H1 (cell line): ENCODE results near the gene DSCAM. TPM values are rescaled to one million over a fixed set of nuclear protein-coding genes. Genes with fewer than 3 reads are reported as not detected.

Experiments
- CTCF ChIA-PET: fragments of 300-600 bp; sonication (Branson Sonifier 250); formaldehyde crosslinking; loops from one replicate; lab custom pipeline; 2021; ENCODE audit not compliant: partially characterized antibody; lab: Charles Lee
- POLR2A ChIA-PET: fragments of 300-600 bp; sonication (Branson Sonifier 250); formaldehyde crosslinking; loops from one replicate; lab custom pipeline; 2021; ENCODE audit warnings: inconsistent platforms; ENCODE audit not compliant: partially characterized antibody; lab: Charles Lee
- DNase-seq, 2 experiments: peaks; one replicate each; pipeline versions ENCODE4 v3.0.0 to v3.0.0-alpha.2; 2010 to 2022; ENCODE audit warnings: low spot score in 2 of 2, low read depth in 1 of 2, mixed read lengths in 1 of 2
- FAIRE-seq: peaks from 2 replicates; lab custom pipeline; 2011; peaks lifted over from hg19 to GRCh38; lab: Jason Lieb, UNC
- H2AFZ ChIP-seq: 2 replicates; pipeline ENCODE4 v1.8.1; 2012; ENCODE audit warnings: low read length, inconsistent platforms
- H2AK5ac ChIP-seq: 2 replicates; pipeline ENCODE4 v1.6.1; 2013; ENCODE audit warnings: low read depth, low read length
- H2BK120ac ChIP-seq: replicated peaks from 2 replicates; pipeline ENCODE3; 2013; ENCODE audit warnings: low read depth, low read length, inconsistent platforms
- H2BK12ac ChIP-seq: 2 replicates; pipeline ENCODE4 v1.6.1; 2013; ENCODE audit warnings: low read depth, low read length
- H2BK15ac ChIP-seq: 2 replicates; pipeline ENCODE4 v1.6.1; 2013; ENCODE audit warnings: low read length
- H2BK20ac ChIP-seq: 2 replicates; pipeline ENCODE4 v1.6.1; 2013; ENCODE audit warnings: low read length
- H2BK5ac ChIP-seq: 2 replicates; pipeline ENCODE4 v1.6.1; 2013; ENCODE audit warnings: low read depth, low read length
- H3K14ac ChIP-seq: 2 replicates; pipeline ENCODE4 v1.6.1; 2013; ENCODE audit warnings: inconsistent platforms; ENCODE audit not compliant: insufficient read length
- H3K18ac ChIP-seq: 2 replicates; pipeline ENCODE4 v1.6.1; 2013; ENCODE audit warnings: low read length; ENCODE audit errors: extremely low read depth
- H3K23ac ChIP-seq: 2 replicates; pipeline ENCODE4 v1.6.1; 2013; ENCODE audit warnings: inconsistent platforms; ENCODE audit not compliant: insufficient read length
- H3K23me2 ChIP-seq: 2 replicates; pipeline ENCODE4 v1.6.1; 2013; ENCODE audit warnings: low read depth, low read length
- H3K27ac ChIP-seq: 2 replicates; pipeline ENCODE4 v1.6.1; 2011; ENCODE audit warnings: low read depth, low read length, inconsistent platforms
- H3K27me3 ChIP-seq, 4 experiments: replicated peaks in 1 of 4; 1 replicate in 1 of 4; 2 replicates in 3 of 4; pipeline versions ENCODE4 v1.6.1 to v1.8.1; 2011 to 2013; ENCODE audit warnings: low read length in 3 of 4, mild to moderate bottlenecking in 3 of 4, inconsistent platforms in 2 of 4, mixed read lengths in 2 of 4, moderate library complexity in 1 of 4; ENCODE audit not compliant: control insufficient read depth in 3 of 4, insufficient read depth in 3 of 4; ENCODE audit errors: extremely low read depth in 1 of 4
- H3K36me3 ChIP-seq, 4 experiments: 2 replicates each; pipeline versions ENCODE4 v1.6.1 to v1.8.1; 2011 to 2013; ENCODE audit warnings: mild to moderate bottlenecking in 4 of 4, low read length in 3 of 4, moderate library complexity in 2 of 4, control low read depth in 1 of 4, inconsistent platforms in 1 of 4; ENCODE audit not compliant: insufficient read depth in 4 of 4, control insufficient read depth in 2 of 4
- H3K4ac ChIP-seq: replicated peaks from 2 replicates; pipeline ENCODE3; 2013; ENCODE audit warnings: low read length, low read depth, mixed read lengths, inconsistent platforms; ENCODE audit not compliant: insufficient read length
- H3K4me1 ChIP-seq, 4 experiments: replicated peaks in 1 of 4; 1 replicate in 1 of 4; 2 replicates in 3 of 4; pipeline versions ENCODE4 v1.6.1 to v1.8.1; 2011 to 2013; ENCODE audit warnings: low read length in 3 of 4, inconsistent platforms in 2 of 4, mixed read lengths in 1 of 4; ENCODE audit not compliant: insufficient read depth in 4 of 4, control insufficient read depth in 3 of 4
- H3K4me2 ChIP-seq, 2 experiments: 2 replicates each; pipeline versions ENCODE4 v1.6.1 to v1.8.1; 2011 to 2013; ENCODE audit warnings: low read depth in 2 of 2, low read length in 2 of 2, control low read depth in 1 of 2, inconsistent platforms in 1 of 2, mild to moderate bottlenecking in 1 of 2; ENCODE audit not compliant: insufficient read depth in 1 of 2
- H3K4me3 ChIP-seq, 4 experiments: fragments of 200-600, 300-600 bp in 1 of 4; sonication (generic), shearing (Covaris generic), sonication (Bioruptor Twin) in 1 of 4; 2 replicates each; pipeline versions ENCODE4 v1.5.1 to v1.8.1; 2011 to 2016; ENCODE audit warnings: low read length in 4 of 4, low read depth in 3 of 4, control low read depth in 2 of 4, inconsistent platforms in 2 of 4, mild to moderate bottlenecking in 2 of 4, mixed read lengths in 1 of 4, moderate library complexity in 1 of 4; ENCODE audit not compliant: insufficient read depth in 2 of 4; ENCODE audit errors: extremely low read depth in 1 of 4
- H3K56ac ChIP-seq: replicated peaks from 2 replicates; pipeline ENCODE3; 2013; ENCODE audit warnings: low read depth, mild to moderate bottlenecking, mixed read lengths, low read length, inconsistent platforms; ENCODE audit not compliant: insufficient read length
- H3K79me1 ChIP-seq: 2 replicates; pipeline ENCODE4 v1.6.1; 2013; ENCODE audit warnings: low read depth, low read length, control low read depth
- H3K79me2 ChIP-seq, 2 experiments: 2 replicates each; pipeline versions ENCODE4 v1.6.1 to v1.8.1; 2012 to 2013; ENCODE audit warnings: low read length in 2 of 2, mild to moderate bottlenecking in 2 of 2, inconsistent platforms in 1 of 2; ENCODE audit not compliant: insufficient read depth in 2 of 2, control insufficient read depth in 1 of 2
- H3K9ac ChIP-seq, 4 experiments: replicated peaks in 1 of 4; 1 replicate in 1 of 4; 2 replicates in 3 of 4; pipeline versions ENCODE4 v1.6.1 to v1.8.1; 2011 to 2013; ENCODE audit warnings: low read depth in 3 of 4, low read length in 3 of 4, control low read depth in 2 of 4, mild to moderate bottlenecking in 2 of 4, moderate library complexity in 2 of 4, inconsistent platforms in 1 of 4; ENCODE audit errors: extremely low read depth in 1 of 4
- H3K9me3 ChIP-seq, 2 experiments: 2 replicates each; pipeline versions ENCODE4 v1.6.1 to v1.8.1; 2012 to 2013; ENCODE audit warnings: mild to moderate bottlenecking in 2 of 2, moderate library complexity in 2 of 2, control low read depth in 1 of 2, inconsistent platforms in 1 of 2, low read depth in 1 of 2, low read length in 1 of 2, mixed read lengths in 1 of 2; ENCODE audit not compliant: insufficient read depth in 2 of 2
- H4K20me1 ChIP-seq, 2 experiments: replicated peaks in 1 of 2; 2 replicates each; pipeline versions ENCODE3 to v1.8.1; 2011 to 2013; ENCODE audit warnings: inconsistent platforms in 2 of 2, low read length in 2 of 2, mild to moderate bottlenecking in 1 of 2; ENCODE audit not compliant: insufficient read depth in 2 of 2, control insufficient read depth in 1 of 2
- H4K5ac ChIP-seq: 2 replicates; pipeline ENCODE4 v1.6.1; 2013; ENCODE audit warnings: low read length, low read depth, mixed read lengths, inconsistent platforms; ENCODE audit not compliant: insufficient read length
- H4K8ac ChIP-seq: 2 replicates; pipeline ENCODE4 v1.8.0; 2013; ENCODE audit warnings: mild to moderate bottlenecking, moderate library complexity, low read length, inconsistent platforms; ENCODE audit not compliant: insufficient read depth; ENCODE audit errors: extremely low read depth
- H4K91ac ChIP-seq: replicated peaks from 2 replicates; pipeline ENCODE3; 2013; ENCODE audit warnings: low read length, mixed read lengths, inconsistent platforms; ENCODE audit not compliant: insufficient read length
- POLR2AphosphoS5 ChIP-seq: IDR thresholded peaks from 2 replicates; pipeline ENCODE4 v1.6.1; 2011; ENCODE audit warnings: low read depth, low read length
- WGBS, 2 experiments: shearing (Covaris generic) in 1 of 2; methylation state at CpG; one replicate each; pipeline versions ENCODE4 v1.1.6 to v1.1.7; 2013 to 2015; ENCODE audit warnings: low lambda C conversion rate in 2 of 2, mixed read lengths in 2 of 2, inconsistent platforms in 1 of 2, low coverage in 1 of 2, missing lambda C conversion rate in 1 of 2; ENCODE audit not compliant: insufficient replicate concordance in 2 of 2, insufficient coverage in 1 of 2, insufficient read length in 1 of 2; ENCODE audit errors: extremely low coverage in 1 of 2, missing lambda C conversion rate in 1 of 2; 5-methylcytosine and 5-hydroxymethylcytosine counted together
- polyA plus RNA-seq, 7 experiments: library from polyadenylated mRNA; depleted of rRNA in 3 of 7; stranded (reverse) in 5 of 7; unstranded in 2 of 7; fragments of >200 nt in 5 of 7; fragments of 200-250 nt in 2 of 7; gene quantifications; 1 replicate in 5 of 7; 2 replicates in 1 of 7; 4 replicates in 1 of 7; pipeline versions ENCODE4 v1.2.1 to v1.2.3, GENCODE V29; 2011 to 2013; ENCODE audit warnings: missing spikeins in 2 of 7, mixed read lengths in 2 of 7
- total RNA-seq: library from RNA; stranded (reverse); fragmentation: NEBNext Ultra II Directional; extraction: Animal tissue kit (Norgen Biotek cat#: 25700); gene quantifications from 2 replicates; pipeline ENCODE4 v1.2.1, GENCODE V29; 2021

DSCAM gene
- total and polyA plus RNA-seq, 2 of the 8 experiments (the other 6 are each of a cell fraction or from before 2014, with no cell fraction given) = 0.02 to 0.15 TPM

- no peak overlapping the region for H2BK5ac ChIP-seq
- H4K5ac ChIP-seq = no peak overlapping the region
- H3K23ac ChIP-seq = no peak overlapping the region
- no peak overlapping the region for H3K4me3 ChIP-seq
- H3K18ac ChIP-seq = no peak overlapping the region
- no peaks in the 10 kb centered on the region for H3K79me2 ChIP-seq
- H3K23me2 ChIP-seq = no peaks in the 10 kb centered on the region
- no peaks in the 10 kb centered on the region for H3K36me3 ChIP-seq
- 94% methylated on average over 8 of the region's 8 CpGs; no CpG with 5 or more reads in 1 of the 2 experiments for WGBS, 2 experiments
- no peak for DNase-seq
- H4K91ac ChIP-seq = no peak overlapping the region
- no peak overlapping the region for H3K4ac ChIP-seq
- no peaks in the 10 kb centered on the region for H3K9me3 ChIP-seq
- no peak overlapping the region for H2BK15ac ChIP-seq
- no peak overlapping the region for H2AK5ac ChIP-seq
- ChIA-PET POLR2A (no interaction called here), CTCF (interaction anchor here (1.1 kb wide), 1 partner anchor 390 kb away, joined by 3 read pairs; no protein-coding TSS in a partner anchor)
- no peak overlapping the region for H3K14ac ChIP-seq
- no peak overlapping the region for H3K4me2 ChIP-seq
- H3K9ac ChIP-seq = no peak overlapping the region
- H3K79me1 ChIP-seq = no peaks in the 10 kb centered on the region
- peaks cover 0 to 1% (median 0%) of the 10 kb centered on the region in 4 experiments; a peak in 1 of 7 replicates for H3K27me3 ChIP-seq
- no peak overlapping the region for H2AFZ ChIP-seq
- TF ChIP-seq POLR2AphosphoS5 = no peak
- no peak overlapping the region for H3K56ac ChIP-seq
- H3K4me1 ChIP-seq = no peaks in the 10 kb centered on the region
- H2BK12ac ChIP-seq = no peak overlapping the region
- no peak for FAIRE-seq
- no peaks in the 10 kb centered on the region for H4K20me1 ChIP-seq
- no peak overlapping the region for H2BK120ac ChIP-seq
- no peak overlapping the region for H3K27ac ChIP-seq
- no peak overlapping the region; the same call in 1 of the 2 replicates for H4K8ac ChIP-seq
- H2BK20ac ChIP-seq = no peak overlapping the region
These were observed 168.2 kb downstream of the DSCAM start for GRCh38 chr21:40678681-40679284.
